ENCODE measurements around the gene TMEM33. TPM values are rescaled to one million over a fixed set of nuclear protein-coding genes. Genes with fewer than 3 reads are reported as not detected.

The TMEM33 gene
- total RNA-seq, 1 experiment from 2014 or later = 60.1 TPM

DNA sequence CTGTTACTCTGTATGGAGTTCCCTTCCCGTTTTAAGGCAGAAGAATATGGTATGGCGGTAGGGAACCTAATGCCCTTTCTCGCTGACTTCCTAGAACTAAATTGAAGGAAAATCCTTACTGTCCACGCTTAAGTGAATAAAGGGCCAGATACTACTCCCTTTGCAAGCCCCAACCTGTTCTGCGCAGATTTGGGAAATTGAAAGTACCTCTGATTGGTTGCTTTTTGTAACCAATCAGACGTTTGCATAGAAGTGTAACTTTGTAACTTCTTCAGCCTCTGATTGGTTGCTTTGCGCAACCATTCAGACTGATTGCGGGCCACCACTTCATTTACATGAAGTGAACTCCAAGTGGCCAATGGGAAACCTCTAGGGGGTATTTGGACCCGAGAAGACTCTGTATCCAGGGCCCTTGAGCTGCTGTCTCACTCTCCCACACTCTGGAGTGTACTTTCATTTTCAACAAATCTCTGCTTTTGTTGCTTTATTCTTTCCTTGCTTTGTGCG lies 1.2 kb upstream of the TMEM33 start:
- in situ Hi-C loops (cut with HindIII; ENCODE audit: low sequenced_read_pairs) = no loop called here
- no peak for DNase-seq (ENCODE audit: low spot score)

DNA sequence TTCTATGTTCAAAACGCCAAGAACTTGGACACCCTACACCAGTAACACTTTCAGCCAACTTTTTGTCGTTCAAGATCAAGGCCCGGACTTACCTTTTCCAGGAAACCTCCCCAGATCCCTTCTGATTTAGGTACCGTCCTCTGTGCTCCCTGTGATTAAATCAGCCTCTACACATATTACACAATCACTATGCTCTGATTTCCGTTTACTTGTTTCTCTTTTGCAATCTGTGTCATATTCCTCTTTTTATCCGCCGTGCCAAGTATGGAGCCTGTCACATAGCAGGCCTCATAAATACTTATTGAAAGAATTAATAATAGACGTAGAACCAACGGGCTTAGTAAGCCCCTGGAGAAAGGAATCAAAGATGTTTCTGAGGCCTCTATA lies 722 bp upstream of the TMEM33 start:
- in situ Hi-C loops (cut with HindIII; ENCODE audit: low sequenced_read_pairs) = no loop called here
- DNase-seq (ENCODE audit: low spot score) = no peak

DNA sequence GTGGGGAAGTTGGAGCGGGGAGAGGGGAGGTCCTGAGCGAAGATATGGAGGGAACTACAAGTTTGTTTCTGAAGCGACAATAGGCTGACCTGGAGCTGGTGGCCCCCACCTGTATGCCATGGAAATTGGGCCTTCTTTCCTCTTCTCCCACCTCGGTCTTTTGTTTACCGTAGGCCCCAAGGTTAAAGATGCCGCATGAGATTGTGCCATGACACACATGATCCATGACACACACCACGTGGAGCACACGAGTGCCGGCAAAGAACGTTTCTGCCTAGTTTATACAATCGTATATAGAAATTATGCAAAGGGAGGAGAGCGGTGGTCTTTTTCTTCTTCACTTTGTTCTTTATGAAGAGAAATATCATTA lies 408 bp downstream of the TMEM33 start:
- in situ Hi-C loops (cut with HindIII; ENCODE audit: low sequenced_read_pairs) = no loop called here
- DNase-seq (ENCODE audit: low spot score) = no peak

DNA sequence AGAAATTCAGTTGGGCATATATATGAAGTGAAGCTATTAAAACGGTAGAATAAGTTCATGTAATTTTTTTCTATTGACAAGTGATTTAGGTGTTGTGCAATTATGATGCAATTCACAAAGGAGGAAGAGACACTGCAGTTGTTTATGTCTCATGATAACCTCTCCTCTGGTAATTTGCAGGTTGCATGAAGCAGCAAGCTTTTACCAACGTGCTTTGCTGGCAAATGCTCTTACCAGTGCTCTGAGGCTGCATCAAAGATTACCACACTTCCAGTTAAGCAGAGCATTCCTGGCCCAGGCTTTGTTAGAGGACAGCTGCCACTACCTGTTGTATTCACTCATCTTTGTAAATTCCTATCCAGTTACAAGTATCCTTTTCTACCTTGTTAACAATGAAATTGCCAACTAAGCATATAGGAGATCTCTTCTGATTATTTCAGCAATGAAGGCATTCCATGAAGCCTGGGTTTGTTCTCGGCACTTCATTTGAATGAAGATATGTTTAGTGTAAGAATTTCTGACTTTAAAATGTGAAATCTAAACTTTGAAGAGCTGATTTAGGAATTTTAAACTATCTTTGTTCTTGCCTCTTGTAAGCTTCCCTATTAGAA lies 3.9 kb downstream of the TMEM33 start:
- in situ Hi-C loops (cut with HindIII; ENCODE audit: low sequenced_read_pairs) = no loop called here
- no peak for DNase-seq (ENCODE audit: low spot score)

DNA sequence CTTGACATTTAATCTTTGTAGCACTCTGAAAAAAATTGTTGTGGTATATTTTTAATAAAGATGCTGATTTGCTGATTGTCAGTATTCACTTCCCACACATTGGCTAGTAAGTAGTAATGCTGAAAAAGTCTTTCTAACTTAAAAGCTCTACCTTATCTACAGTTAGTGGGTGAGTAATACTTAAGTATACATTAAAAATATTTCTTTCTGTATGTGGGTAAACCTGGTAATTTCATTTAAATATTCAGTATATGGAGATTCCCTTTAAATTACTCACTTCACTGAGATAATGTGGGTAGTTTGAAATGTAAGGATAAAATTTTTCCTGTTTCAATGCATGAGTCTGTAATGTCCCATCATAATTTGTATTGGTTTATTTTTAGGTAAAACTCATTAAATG lies 5.6 kb downstream of the TMEM33 start:
- in situ Hi-C loops (cut with HindIII; ENCODE audit: low sequenced_read_pairs) = no loop called here
- DNase-seq (ENCODE audit: low spot score) = no peak

DNA sequence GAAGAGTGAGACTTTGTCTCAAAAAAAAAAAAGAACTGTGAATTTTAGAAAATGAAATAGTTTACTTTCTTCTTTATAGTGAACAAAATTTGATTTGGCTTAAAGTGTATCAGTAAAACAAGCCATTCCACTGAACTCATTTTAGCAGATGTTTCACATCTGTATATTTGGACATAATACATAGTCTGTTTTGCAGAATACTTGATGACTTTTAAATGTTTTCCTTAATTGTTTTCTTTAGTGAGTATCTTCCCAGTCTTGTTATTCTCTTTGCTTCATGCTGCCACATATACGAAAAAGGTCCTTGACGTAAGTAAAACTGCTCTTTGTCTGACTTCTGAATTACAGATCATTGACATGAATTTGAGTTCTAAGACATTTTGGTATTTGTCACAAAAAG lies 8.3 kb downstream of the TMEM33 start:
- DNase-seq (ENCODE audit: low spot score) = no peak
- in situ Hi-C loops (cut with HindIII; ENCODE audit: low sequenced_read_pairs) = no loop called here

DNA sequence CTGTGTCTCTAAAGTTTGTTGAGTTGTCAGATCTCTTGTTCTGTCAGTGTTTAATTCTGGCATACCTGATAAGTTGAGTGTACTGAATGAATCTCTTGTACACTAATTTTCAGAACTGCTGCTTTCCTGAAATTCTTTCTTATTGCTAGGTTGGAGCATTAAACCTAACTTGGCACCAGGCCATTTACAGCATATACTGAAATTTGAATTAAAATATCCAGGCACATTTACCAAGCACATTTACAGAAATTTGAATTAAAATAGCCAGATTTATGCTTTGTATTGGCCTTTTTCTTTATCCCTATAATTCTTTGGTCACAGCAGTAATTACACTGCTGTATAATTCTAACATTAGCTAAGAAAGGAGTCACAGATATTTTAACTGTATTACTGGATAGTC lies 8.9 kb downstream of the TMEM33 start:
- no peak for DNase-seq (ENCODE audit: low spot score)
- in situ Hi-C loops (cut with HindIII; ENCODE audit: low sequenced_read_pairs) = no loop called here

DNA sequence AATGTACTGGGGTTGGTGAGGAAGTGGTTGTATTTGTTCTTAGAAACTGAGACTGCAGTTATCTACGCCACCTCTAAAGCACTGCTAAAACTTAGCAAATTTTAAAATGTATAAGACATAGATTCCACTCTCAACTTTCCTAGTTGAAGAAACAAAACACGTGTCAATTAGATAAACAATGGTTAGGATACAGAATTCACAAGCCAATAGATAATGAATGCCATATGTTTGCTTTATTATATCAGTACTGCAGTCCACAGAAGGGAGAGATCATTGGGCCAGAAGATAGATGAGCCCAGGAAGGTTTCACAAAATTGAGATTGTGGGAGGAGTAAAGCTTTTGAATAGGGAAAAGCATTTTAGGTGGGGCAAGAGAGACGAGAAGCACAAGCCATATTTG lies 14.3 kb downstream of the TMEM33 start:
- in situ Hi-C loops (cut with HindIII; ENCODE audit: low sequenced_read_pairs) = no loop called here
- DNase-seq (ENCODE audit: low spot score) = no peak

DNA sequence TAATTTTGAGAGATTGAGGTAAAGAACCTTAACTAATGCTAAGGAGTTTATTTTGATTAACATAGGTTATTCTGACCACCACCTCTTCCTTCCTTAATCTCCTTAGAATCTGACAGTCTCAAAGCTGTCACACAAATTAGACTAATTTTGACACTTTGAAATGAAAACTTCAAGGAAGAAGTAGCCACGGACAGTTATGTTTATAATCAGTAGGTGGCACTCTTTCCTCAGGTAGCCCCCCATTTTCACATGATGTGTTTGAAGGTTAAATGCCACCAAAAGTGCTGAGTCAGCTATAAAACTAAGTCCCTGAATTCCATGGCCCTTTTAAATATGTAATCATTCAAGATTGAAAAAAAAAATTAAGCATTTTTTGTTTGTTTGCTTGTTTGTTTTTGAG lies 22.4 kb downstream of the TMEM33 start:
- in situ Hi-C loops (cut with HindIII; ENCODE audit: low sequenced_read_pairs) = no loop called here
- DNase-seq (ENCODE audit: low spot score) = peak; percentile 8

DNA sequence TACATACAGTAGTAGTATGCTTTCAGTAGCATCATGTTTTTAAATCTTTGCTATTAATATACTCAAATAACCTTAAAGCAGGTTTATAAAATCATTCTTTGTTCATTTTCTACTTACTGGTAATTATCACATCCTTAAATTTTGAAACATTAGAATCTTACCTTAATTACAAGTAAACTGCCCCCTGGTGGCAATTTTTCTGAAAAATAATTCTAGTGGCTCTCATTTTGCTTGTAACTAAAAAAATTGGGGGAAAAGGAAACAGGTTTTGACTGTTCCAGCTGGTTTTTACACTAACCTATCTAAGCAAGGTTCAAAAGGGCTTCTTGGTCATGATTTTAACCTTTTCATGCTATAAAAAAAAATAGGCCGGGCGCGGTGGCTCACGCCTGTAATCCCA lies 27.9 kb downstream of the TMEM33 start:
- in situ Hi-C loops (cut with HindIII; ENCODE audit: low sequenced_read_pairs) = no loop called here

DNA sequence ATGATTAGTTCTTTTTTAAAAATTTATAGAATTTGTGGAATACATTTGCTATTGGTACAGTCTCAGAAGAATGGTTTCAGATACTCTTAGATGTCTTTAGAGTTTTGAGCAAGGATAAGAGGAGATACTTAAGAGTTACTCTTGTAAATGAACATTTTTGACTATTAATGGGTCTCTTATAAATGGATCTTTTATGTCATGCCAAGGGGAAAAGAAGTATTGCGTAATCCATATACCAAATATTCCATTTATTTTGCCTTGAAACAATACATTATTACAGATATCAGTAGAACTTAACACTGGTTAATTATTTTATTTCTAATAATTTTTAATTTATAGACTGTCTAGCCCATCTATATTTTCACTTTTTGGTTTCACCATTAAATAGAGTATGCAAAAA lies 29.2 kb downstream of the TMEM33 start:
- DNase-seq (ENCODE audit: low spot score) = no peak
- in situ Hi-C loops (cut with HindIII; ENCODE audit: low sequenced_read_pairs) = no loop called here

More for the DNA sequence above, 27.9 kb downstream of the TMEM33 start:
- DNase-seq (ENCODE audit: low spot score) = peak; percentile 2

DNA sequence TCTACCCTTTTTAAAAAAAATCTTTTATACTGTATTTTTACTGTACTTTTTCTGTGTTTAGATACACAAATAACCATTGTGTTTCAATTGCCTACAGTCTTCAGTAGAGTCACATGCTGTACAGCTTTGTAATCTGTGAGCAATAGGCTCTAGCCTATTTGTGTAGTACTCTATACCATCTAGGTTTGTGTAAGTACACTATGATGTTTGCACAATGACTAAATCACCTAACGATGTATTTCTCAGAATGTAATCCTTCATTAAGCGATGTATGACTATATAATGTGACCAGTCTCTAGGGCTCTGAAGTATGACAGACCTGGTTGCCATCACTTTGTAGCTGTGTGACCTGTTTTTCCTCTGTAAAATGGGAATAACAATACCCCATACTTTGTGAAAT lies 32.2 kb downstream of the TMEM33 start:
- in situ Hi-C loops (cut with HindIII; ENCODE audit: low sequenced_read_pairs) = no loop called here
- no peak for DNase-seq (ENCODE audit: low spot score)

DNA sequence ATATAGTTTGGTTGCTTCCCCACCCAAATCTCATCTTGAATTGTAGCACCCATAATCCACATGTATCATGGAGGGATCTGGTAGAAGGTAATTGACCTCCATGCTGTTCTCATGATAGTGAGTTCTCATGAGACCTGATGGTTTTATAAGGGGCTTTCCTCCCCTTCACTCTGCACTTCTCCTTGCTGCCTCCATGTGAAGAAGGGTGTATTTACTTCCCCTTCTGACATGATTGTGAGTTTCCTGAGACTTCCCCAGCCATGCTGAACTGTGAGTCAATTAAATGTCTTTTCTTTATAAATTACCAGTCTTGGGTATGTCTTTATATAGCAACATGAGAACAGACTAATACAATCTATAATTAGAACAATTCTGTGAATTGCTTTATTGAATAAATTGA lies 34.4 kb downstream of the TMEM33 start:
- in situ Hi-C loops (cut with HindIII; ENCODE audit: low sequenced_read_pairs) = no loop called here
- DNase-seq (ENCODE audit: low spot score) = no peak

DNA sequence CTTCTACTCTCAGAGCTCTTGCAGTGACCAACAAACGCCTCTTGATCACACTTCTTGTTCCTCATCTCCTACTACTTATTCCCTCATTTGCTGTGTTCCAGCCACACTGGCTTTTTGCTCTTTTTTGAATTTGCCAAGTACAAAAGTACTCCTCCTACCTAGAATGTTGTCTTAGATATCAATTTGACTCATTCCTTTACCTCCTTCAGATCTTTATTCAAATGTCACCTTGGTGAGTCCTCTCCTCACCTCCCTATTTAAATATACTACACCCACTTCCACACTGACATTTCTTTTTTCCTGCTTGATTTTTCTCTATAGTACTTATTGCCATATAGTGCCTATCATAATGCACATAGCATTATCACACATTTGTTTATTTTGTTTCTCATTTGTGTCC lies 40.1 kb downstream of the TMEM33 start:
- in situ Hi-C loops (cut with HindIII; ENCODE audit: low sequenced_read_pairs) = no loop called here
- no peak for DNase-seq (ENCODE audit: low spot score)

DNA sequence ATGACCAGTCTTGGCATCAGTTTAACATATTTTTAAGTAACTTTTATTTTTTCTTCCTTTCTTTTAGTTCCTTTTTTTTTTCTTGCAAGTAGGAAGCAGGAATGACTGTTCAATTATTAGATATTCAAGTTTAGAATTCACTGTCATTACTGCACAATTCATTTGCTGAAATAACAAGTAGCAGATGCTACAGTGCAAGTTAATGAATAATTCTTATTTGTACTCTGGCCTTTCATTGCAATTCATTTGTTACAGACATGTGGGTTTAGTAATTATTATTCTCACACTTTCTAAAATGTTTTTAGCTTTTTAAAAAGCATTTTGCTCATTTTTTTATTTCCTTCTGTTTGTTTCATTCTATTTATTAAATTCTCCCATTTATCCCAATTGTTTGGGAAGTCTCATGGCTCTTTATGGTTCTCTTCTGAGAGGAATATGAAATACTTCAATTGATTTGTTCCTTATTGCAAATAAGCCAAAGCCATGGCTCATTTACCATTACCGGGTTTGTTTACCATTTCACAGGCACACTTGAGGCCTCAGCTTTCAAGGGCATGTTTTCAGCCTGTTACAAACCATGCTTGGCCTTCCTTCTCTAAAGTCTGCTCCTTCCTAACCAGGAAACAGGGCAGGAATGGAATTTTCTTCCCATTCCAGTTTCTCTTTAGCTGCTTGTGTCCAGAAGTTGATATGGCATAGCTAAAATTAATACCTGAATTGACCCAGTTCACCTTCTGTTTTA lies 41.7 kb downstream of the TMEM33 start:
- in situ Hi-C loops (cut with HindIII; ENCODE audit: low sequenced_read_pairs) = no loop called here
- DNase-seq (ENCODE audit: low spot score) = no peak

DNA sequence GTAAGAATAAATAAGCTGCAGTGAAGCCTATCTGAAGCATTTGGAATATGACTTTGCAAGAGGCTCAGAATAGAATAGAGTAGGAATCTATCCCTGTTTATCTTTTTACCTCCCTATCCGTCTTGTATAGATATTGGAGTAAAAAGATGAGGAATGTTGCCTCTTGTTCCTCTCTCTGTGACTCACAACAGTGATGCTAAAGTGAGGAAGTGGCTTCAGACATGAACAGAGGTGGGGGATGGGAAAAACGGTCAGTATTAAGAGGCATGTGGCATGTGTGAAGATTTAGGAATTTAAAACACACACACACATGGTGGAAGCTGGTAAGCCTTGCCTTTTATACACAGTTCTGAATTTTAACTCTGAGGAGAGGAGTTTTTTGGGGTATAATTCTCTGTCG lies 42.5 kb downstream of the TMEM33 start:
- in situ Hi-C loops (cut with HindIII; ENCODE audit: low sequenced_read_pairs) = no loop called here
- no peak for DNase-seq (ENCODE audit: low spot score)

DNA sequence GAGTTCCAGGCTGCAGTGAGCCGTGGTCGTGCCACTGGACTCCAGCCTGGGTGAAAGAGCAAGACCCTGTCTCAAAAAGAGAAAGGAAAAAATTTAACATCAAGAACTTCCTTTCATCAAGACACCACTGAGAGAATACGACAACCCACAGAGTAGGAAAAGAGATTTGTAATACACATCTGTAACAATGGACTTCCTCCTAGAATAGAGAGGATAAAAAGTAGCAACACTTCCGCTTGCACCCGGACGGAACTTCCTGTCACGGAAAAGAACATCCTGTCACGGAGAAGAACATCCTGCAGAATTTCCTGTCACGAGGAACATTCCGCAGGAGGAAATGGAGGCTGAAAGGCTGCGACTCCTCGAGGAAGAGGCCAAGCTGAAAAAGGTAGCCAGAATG lies 46.2 kb downstream of the TMEM33 start, which contains the start of gene DCAF4L1:
DCAF4L1 (plus strand) TSS at position 301 of the 400 bp plus-strand sequence; CDS start at position 338, 37 bp downstream.
- DNase-seq (ENCODE audit: low spot score) = no peak
- in situ Hi-C loops (cut with HindIII; ENCODE audit: low sequenced_read_pairs) = no loop called here

DNA sequence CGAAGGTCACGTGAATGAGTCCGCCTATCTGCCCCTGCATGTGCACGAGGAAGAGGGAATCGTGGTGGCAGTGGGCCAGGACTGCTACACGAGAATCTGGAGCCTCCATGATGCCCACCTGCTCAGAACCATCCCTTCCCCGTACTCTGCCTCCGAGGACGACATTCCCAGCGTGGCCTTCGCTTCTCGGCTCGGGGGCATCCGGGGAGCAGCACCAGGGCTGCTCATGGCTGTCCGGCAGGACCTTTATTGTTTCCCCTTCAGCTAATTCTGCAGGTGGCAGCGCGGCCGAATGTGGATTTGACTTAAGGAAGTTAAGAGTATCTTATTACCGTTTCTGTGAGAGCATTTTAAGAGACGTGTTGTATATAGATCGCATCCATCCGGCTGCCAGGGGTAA lies 47.5 kb downstream of the TMEM33 start:
- in situ Hi-C loops (cut with HindIII; ENCODE audit: low sequenced_read_pairs) = no loop called here
- no peak for DNase-seq (ENCODE audit: low spot score)

DNA sequence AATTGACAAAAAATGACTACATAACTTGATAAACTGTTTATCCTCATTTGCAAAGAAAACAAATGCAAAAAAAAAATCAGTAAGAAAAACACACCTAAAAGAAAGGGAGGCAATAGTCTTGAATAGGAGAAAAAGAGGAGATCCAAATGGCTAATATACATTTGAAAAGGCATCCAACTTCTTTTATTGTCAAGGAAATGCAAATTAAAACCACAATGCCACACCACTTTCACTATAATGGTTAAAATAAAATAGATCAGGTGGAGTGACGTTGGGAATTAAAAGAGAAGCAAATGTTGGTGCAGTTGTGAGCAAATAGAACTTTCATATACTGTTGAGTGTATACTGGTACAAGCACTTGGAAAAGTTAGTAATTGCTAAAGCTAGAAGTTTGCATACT lies 49.9 kb downstream of the TMEM33 start:
- in situ Hi-C loops (cut with HindIII; ENCODE audit: low sequenced_read_pairs) = no loop called here
- DNase-seq (ENCODE audit: low spot score) = no peak

DNA sequence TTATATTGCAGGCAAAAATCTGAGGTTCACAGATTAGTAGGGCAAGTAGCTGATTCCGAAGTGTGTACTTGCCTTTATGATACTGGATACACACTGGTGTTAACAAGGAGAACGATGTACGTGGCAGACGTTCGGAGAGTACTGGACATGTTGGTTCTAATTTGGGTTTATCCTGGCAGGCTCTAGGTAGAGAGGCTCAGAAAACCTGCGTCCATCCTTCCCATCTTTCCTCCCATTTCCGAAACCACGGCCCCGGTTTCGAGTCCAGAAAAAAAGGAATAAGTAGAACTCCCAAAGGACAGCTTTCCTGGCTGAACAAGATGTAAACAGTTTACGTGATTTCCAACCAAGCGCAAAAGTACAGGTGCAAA lies 54.8 kb downstream of the TMEM33 start:
- DNase-seq (ENCODE audit: low spot score) = no peak
- in situ Hi-C loops (cut with HindIII; ENCODE audit: low sequenced_read_pairs) = no loop called here
